H1 (cell line): ENCODE data around the gene TDRD6. TPM values are rescaled to one million over a fixed set of nuclear protein-coding genes. Genes with fewer than 3 reads are reported as not detected.

Experiments used
- CTCF ChIA-PET: fragments of 300-600 bp; sonication (Branson Sonifier 250); formaldehyde crosslinking; loops from one replicate; lab custom pipeline; 2021; ENCODE audit not compliant: partially characterized antibody; lab: Charles Lee
- POLR2A ChIA-PET: fragments of 300-600 bp; sonication (Branson Sonifier 250); formaldehyde crosslinking; loops from one replicate; lab custom pipeline; 2021; ENCODE audit warnings: inconsistent platforms; ENCODE audit not compliant: partially characterized antibody; lab: Charles Lee
- DNase-seq, 2 experiments: peaks; one replicate each; pipeline versions ENCODE4 v3.0.0 to v3.0.0-alpha.2; 2010 to 2022; ENCODE audit warnings: low spot score in 2 of 2, low read depth in 1 of 2, mixed read lengths in 1 of 2
- FAIRE-seq: peaks from 2 replicates; lab custom pipeline; 2011; peaks lifted over from hg19 to GRCh38; lab: Jason Lieb, UNC
- H2AFZ ChIP-seq: 2 replicates; pipeline ENCODE4 v1.8.1; 2012; ENCODE audit warnings: low read length, inconsistent platforms
- H2AK5ac ChIP-seq: 2 replicates; pipeline ENCODE4 v1.6.1; 2013; ENCODE audit warnings: low read depth, low read length
- H2BK120ac ChIP-seq: replicated peaks from 2 replicates; pipeline ENCODE3; 2013; ENCODE audit warnings: low read depth, low read length, inconsistent platforms
- H2BK12ac ChIP-seq: 2 replicates; pipeline ENCODE4 v1.6.1; 2013; ENCODE audit warnings: low read depth, low read length
- H2BK15ac ChIP-seq: 2 replicates; pipeline ENCODE4 v1.6.1; 2013; ENCODE audit warnings: low read length
- H2BK20ac ChIP-seq: 2 replicates; pipeline ENCODE4 v1.6.1; 2013; ENCODE audit warnings: low read length
- H2BK5ac ChIP-seq: 2 replicates; pipeline ENCODE4 v1.6.1; 2013; ENCODE audit warnings: low read depth, low read length
- H3K14ac ChIP-seq: 2 replicates; pipeline ENCODE4 v1.6.1; 2013; ENCODE audit warnings: inconsistent platforms; ENCODE audit not compliant: insufficient read length
- H3K18ac ChIP-seq: 2 replicates; pipeline ENCODE4 v1.6.1; 2013; ENCODE audit warnings: low read length; ENCODE audit errors: extremely low read depth
- H3K23ac ChIP-seq: 2 replicates; pipeline ENCODE4 v1.6.1; 2013; ENCODE audit warnings: inconsistent platforms; ENCODE audit not compliant: insufficient read length
- H3K23me2 ChIP-seq: 2 replicates; pipeline ENCODE4 v1.6.1; 2013; ENCODE audit warnings: low read depth, low read length
- H3K27ac ChIP-seq: 2 replicates; pipeline ENCODE4 v1.6.1; 2011; ENCODE audit warnings: low read depth, low read length, inconsistent platforms
- H3K27me3 ChIP-seq, 4 experiments: replicated peaks in 1 of 4; 1 replicate in 1 of 4; 2 replicates in 3 of 4; pipeline versions ENCODE4 v1.6.1 to v1.8.1; 2011 to 2013; ENCODE audit warnings: low read length in 3 of 4, mild to moderate bottlenecking in 3 of 4, inconsistent platforms in 2 of 4, mixed read lengths in 2 of 4, moderate library complexity in 1 of 4; ENCODE audit not compliant: control insufficient read depth in 3 of 4, insufficient read depth in 3 of 4; ENCODE audit errors: extremely low read depth in 1 of 4
- H3K36me3 ChIP-seq, 4 experiments: 2 replicates each; pipeline versions ENCODE4 v1.6.1 to v1.8.1; 2011 to 2013; ENCODE audit warnings: mild to moderate bottlenecking in 4 of 4, low read length in 3 of 4, moderate library complexity in 2 of 4, control low read depth in 1 of 4, inconsistent platforms in 1 of 4; ENCODE audit not compliant: insufficient read depth in 4 of 4, control insufficient read depth in 2 of 4
- H3K4ac ChIP-seq: replicated peaks from 2 replicates; pipeline ENCODE3; 2013; ENCODE audit warnings: low read length, low read depth, mixed read lengths, inconsistent platforms; ENCODE audit not compliant: insufficient read length
- H3K4me1 ChIP-seq, 4 experiments: replicated peaks in 1 of 4; 1 replicate in 1 of 4; 2 replicates in 3 of 4; pipeline versions ENCODE4 v1.6.1 to v1.8.1; 2011 to 2013; ENCODE audit warnings: low read length in 3 of 4, inconsistent platforms in 2 of 4, mixed read lengths in 1 of 4; ENCODE audit not compliant: insufficient read depth in 4 of 4, control insufficient read depth in 3 of 4
- H3K4me2 ChIP-seq, 2 experiments: 2 replicates each; pipeline versions ENCODE4 v1.6.1 to v1.8.1; 2011 to 2013; ENCODE audit warnings: low read depth in 2 of 2, low read length in 2 of 2, control low read depth in 1 of 2, inconsistent platforms in 1 of 2, mild to moderate bottlenecking in 1 of 2; ENCODE audit not compliant: insufficient read depth in 1 of 2
- H3K4me3 ChIP-seq, 4 experiments: fragments of 200-600, 300-600 bp in 1 of 4; sonication (generic), shearing (Covaris generic), sonication (Bioruptor Twin) in 1 of 4; 2 replicates each; pipeline versions ENCODE4 v1.5.1 to v1.8.1; 2011 to 2016; ENCODE audit warnings: low read length in 4 of 4, low read depth in 3 of 4, control low read depth in 2 of 4, inconsistent platforms in 2 of 4, mild to moderate bottlenecking in 2 of 4, mixed read lengths in 1 of 4, moderate library complexity in 1 of 4; ENCODE audit not compliant: insufficient read depth in 2 of 4; ENCODE audit errors: extremely low read depth in 1 of 4
- H3K56ac ChIP-seq: replicated peaks from 2 replicates; pipeline ENCODE3; 2013; ENCODE audit warnings: low read depth, mild to moderate bottlenecking, mixed read lengths, low read length, inconsistent platforms; ENCODE audit not compliant: insufficient read length
- H3K79me1 ChIP-seq: 2 replicates; pipeline ENCODE4 v1.6.1; 2013; ENCODE audit warnings: low read depth, low read length, control low read depth
- H3K79me2 ChIP-seq, 2 experiments: 2 replicates each; pipeline versions ENCODE4 v1.6.1 to v1.8.1; 2012 to 2013; ENCODE audit warnings: low read length in 2 of 2, mild to moderate bottlenecking in 2 of 2, inconsistent platforms in 1 of 2; ENCODE audit not compliant: insufficient read depth in 2 of 2, control insufficient read depth in 1 of 2
- H3K9ac ChIP-seq, 4 experiments: replicated peaks in 1 of 4; 1 replicate in 1 of 4; 2 replicates in 3 of 4; pipeline versions ENCODE4 v1.6.1 to v1.8.1; 2011 to 2013; ENCODE audit warnings: low read depth in 3 of 4, low read length in 3 of 4, control low read depth in 2 of 4, mild to moderate bottlenecking in 2 of 4, moderate library complexity in 2 of 4, inconsistent platforms in 1 of 4; ENCODE audit errors: extremely low read depth in 1 of 4
- H3K9me3 ChIP-seq, 2 experiments: 2 replicates each; pipeline versions ENCODE4 v1.6.1 to v1.8.1; 2012 to 2013; ENCODE audit warnings: mild to moderate bottlenecking in 2 of 2, moderate library complexity in 2 of 2, control low read depth in 1 of 2, inconsistent platforms in 1 of 2, low read depth in 1 of 2, low read length in 1 of 2, mixed read lengths in 1 of 2; ENCODE audit not compliant: insufficient read depth in 2 of 2
- H4K20me1 ChIP-seq, 2 experiments: replicated peaks in 1 of 2; 2 replicates each; pipeline versions ENCODE3 to v1.8.1; 2011 to 2013; ENCODE audit warnings: inconsistent platforms in 2 of 2, low read length in 2 of 2, mild to moderate bottlenecking in 1 of 2; ENCODE audit not compliant: insufficient read depth in 2 of 2, control insufficient read depth in 1 of 2
- H4K5ac ChIP-seq: 2 replicates; pipeline ENCODE4 v1.6.1; 2013; ENCODE audit warnings: low read length, low read depth, mixed read lengths, inconsistent platforms; ENCODE audit not compliant: insufficient read length
- H4K8ac ChIP-seq: 2 replicates; pipeline ENCODE4 v1.8.0; 2013; ENCODE audit warnings: mild to moderate bottlenecking, moderate library complexity, low read length, inconsistent platforms; ENCODE audit not compliant: insufficient read depth; ENCODE audit errors: extremely low read depth
- H4K91ac ChIP-seq: replicated peaks from 2 replicates; pipeline ENCODE3; 2013; ENCODE audit warnings: low read length, mixed read lengths, inconsistent platforms; ENCODE audit not compliant: insufficient read length
- CHD2 ChIP-seq: IDR thresholded peaks from 2 replicates; pipeline ENCODE4 v1.6.1; 2012; ENCODE audit warnings: low read length, improper control_type of control experiment
- EZH2 ChIP-seq: fragments of 200-600 bp; sonication (generic); IDR thresholded peaks from 2 replicates; pipeline ENCODE4 v1.7.1; 2012; ENCODE audit warnings: low read depth, mild to moderate bottlenecking, moderate library complexity, low read length, inconsistent platforms; ENCODE audit not compliant: severe bottlenecking
- FOSL1 ChIP-seq: IDR thresholded peaks from 2 replicates; pipeline ENCODE4 v1.6.1; 2011; ENCODE audit warnings: mild to moderate bottlenecking, low read depth, low read length, moderate library complexity; ENCODE audit not compliant: insufficient read depth
- GABPA ChIP-seq: IDR thresholded peaks from 2 replicates; pipeline ENCODE4 v1.6.1; 2011; ENCODE audit warnings: mild to moderate bottlenecking, low read length, moderate library complexity, borderline replicate concordance; ENCODE audit not compliant: insufficient read depth
- GTF2F1 ChIP-seq: IDR thresholded peaks from 2 replicates; pipeline ENCODE4 v1.6.1; 2012; ENCODE audit warnings: low read depth, low read length, improper control_type of control experiment, borderline replicate concordance
- JUND ChIP-seq: IDR thresholded peaks from 2 replicates; pipeline ENCODE4 v1.6.1; 2011; ENCODE audit warnings: mild to moderate bottlenecking, improper control_type of control experiment, low read length
- KDM5A ChIP-seq: fragments of 200-600 bp; IDR thresholded peaks from 2 replicates; pipeline ENCODE4 v1.7.1; 2012; ENCODE audit warnings: mild to moderate bottlenecking, low read length, inconsistent platforms, mixed read lengths
- NRF1 ChIP-seq: IDR thresholded peaks from 2 replicates; pipeline ENCODE4 v1.6.1; 2011; ENCODE audit warnings: mild to moderate bottlenecking, low read depth, low read length, improper control_type of control experiment
- RXRA ChIP-seq: IDR thresholded peaks from 2 replicates; pipeline ENCODE4 v1.6.1; 2011; ENCODE audit warnings: low read depth, mild to moderate bottlenecking, low read length, moderate library complexity; ENCODE audit not compliant: insufficient read depth
- SAP30 ChIP-seq: fragments of 300-600 bp; sonication (generic); IDR thresholded peaks from 2 replicates; pipeline ENCODE4 v1.7.1; 2012; ENCODE audit warnings: low read length, moderate library complexity, mild to moderate bottlenecking, inconsistent platforms; ENCODE audit not compliant: insufficient read depth, insufficient replicate concordance
- SIN3A ChIP-seq, 2 experiments: IDR thresholded peaks in 1 of 2; conservative IDR thresholded peaks in 1 of 2; 2 replicates each; pipeline ENCODE4 v1.6.1; 2011 to 2012; ENCODE audit warnings: low read length in 2 of 2, improper control_type of control experiment in 1 of 2, low read depth in 1 of 2, mild to moderate bottlenecking in 1 of 2
- SP4 ChIP-seq: IDR thresholded peaks from 2 replicates; pipeline ENCODE4 v1.6.1; 2012; ENCODE audit warnings: low read length, inconsistent platforms
- TAF7 ChIP-seq: optimal IDR thresholded peaks from 2 replicates; pipeline ENCODE3; 2011; ENCODE audit warnings: low read depth, mild to moderate bottlenecking, inconsistent platforms, low read length, moderate library complexity, borderline replicate concordance
- TEAD4 ChIP-seq: IDR thresholded peaks from 2 replicates; pipeline ENCODE4 v1.6.1; 2012; ENCODE audit warnings: low read depth, low read length, inconsistent platforms, mixed read lengths
- YY1 ChIP-seq: IDR thresholded peaks from 2 replicates; pipeline ENCODE4 v1.6.1; 2011; ENCODE audit warnings: low read depth, mild to moderate bottlenecking, low read length
- WGBS, 2 experiments: shearing (Covaris generic) in 1 of 2; methylation state at CpG; one replicate each; pipeline versions ENCODE4 v1.1.6 to v1.1.7; 2013 to 2015; ENCODE audit warnings: low lambda C conversion rate in 2 of 2, mixed read lengths in 2 of 2, inconsistent platforms in 1 of 2, low coverage in 1 of 2, missing lambda C conversion rate in 1 of 2; ENCODE audit not compliant: insufficient replicate concordance in 2 of 2, insufficient coverage in 1 of 2, insufficient read length in 1 of 2; ENCODE audit errors: extremely low coverage in 1 of 2, missing lambda C conversion rate in 1 of 2; 5-methylcytosine and 5-hydroxymethylcytosine counted together
- polyA plus RNA-seq, 7 experiments: library from polyadenylated mRNA; depleted of rRNA in 3 of 7; stranded (reverse) in 5 of 7; unstranded in 2 of 7; fragments of >200 nt in 5 of 7; fragments of 200-250 nt in 2 of 7; gene quantifications; 1 replicate in 5 of 7; 2 replicates in 1 of 7; 4 replicates in 1 of 7; pipeline versions ENCODE4 v1.2.1 to v1.2.3, GENCODE V29; 2011 to 2013; ENCODE audit warnings: missing spikeins in 2 of 7, mixed read lengths in 2 of 7
- total RNA-seq: library from RNA; stranded (reverse); fragmentation: NEBNext Ultra II Directional; extraction: Animal tissue kit (Norgen Biotek cat#: 25700); gene quantifications from 2 replicates; pipeline ENCODE4 v1.2.1, GENCODE V29; 2021

TDRD6 gene
- total and polyA plus RNA-seq, 2 of the 8 experiments (the other 6 are each of a cell fraction or from before 2014, with no cell fraction given), result 0.06 to 0.19 TPM

GRCh38 chr6:46751658-46752057 is 64.0 kb downstream of the TDRD6 start:
- H4K8ac ChIP-seq, result no peak overlapping the region
- no peak overlapping the region for H4K91ac ChIP-seq
- no peak overlapping the region for H2BK15ac ChIP-seq
- no peaks in the 10 kb centered on the region for H3K79me1 ChIP-seq
- no peaks in the 10 kb centered on the region for H4K20me1 ChIP-seq
- WGBS, 2 experiments, result 93% methylated on average over 3 of the region's 3 CpGs; no CpG with 5 or more reads in 1 of the 2 experiments
- no peak overlapping the region for H3K4me2 ChIP-seq
- H3K14ac ChIP-seq, result no peak overlapping the region
- ChIA-PET POLR2A (no interaction called here), CTCF (interaction anchor here (1.6 kb wide), 1 partner anchor 18 kb away, joined by 6 read pairs; no protein-coding TSS in a partner anchor)
- no peak overlapping the region for H3K27ac ChIP-seq
- no peak overlapping the region for H4K5ac ChIP-seq
- H3K4ac ChIP-seq, result no peak overlapping the region
- H2BK5ac ChIP-seq, result no peak overlapping the region
- no peak overlapping the region for H2BK120ac ChIP-seq
- H3K4me1 ChIP-seq, result peaks cover 2 to 10% (median 4%) of the 10 kb centered on the region in 4 experiments; a peak in 6 of 7 replicates
- H3K18ac ChIP-seq, result no peak overlapping the region
- no peaks in the 10 kb centered on the region for H3K23me2 ChIP-seq
- H2BK20ac ChIP-seq, result no peak overlapping the region
- no peak overlapping the region for H3K4me3 ChIP-seq
- no peak overlapping the region for H2BK12ac ChIP-seq
- no peak overlapping the region; the same call in 1 of the 2 replicates for H2AFZ ChIP-seq
- H3K27me3 ChIP-seq, result no peaks in the 10 kb centered on the region
- FAIRE-seq (no peak), DNase-seq (no peak)
- H3K23ac ChIP-seq, result no peak overlapping the region
- H3K9ac ChIP-seq, result no peak overlapping the region
- H2AK5ac ChIP-seq, result no peak overlapping the region
- no peaks in the 10 kb centered on the region for H3K36me3 ChIP-seq
- H3K56ac ChIP-seq, result no peak overlapping the region
- no peaks in the 10 kb centered on the region for H3K79me2 ChIP-seq
- H3K9me3 ChIP-seq, result no peaks in the 10 kb centered on the region
- no peak for TF ChIP-seq TEAD4
- TF ChIP-seq TAF7, result no peak
- TF ChIP-seq GABPA, result no peak
- no peak for TF ChIP-seq FOSL1
- TF ChIP-seq RXRA, result no peak
- no peak for TF ChIP-seq SAP30
- TF ChIP-seq NRF1, result no peak
- TF ChIP-seq KDM5A, result no peak
- TF ChIP-seq YY1, result no peak
- no peak for TF ChIP-seq GTF2F1
- no peak for TF ChIP-seq CHD2
- no peak for TF ChIP-seq SIN3A (conservative IDR thresholded peaks at IDR 0.05 in 1 of 2, IDR thresholded peaks at IDR 0.05 in 1 of 2; ENCODE audit: low read depth in 1 of 2, low read length in 2 of 2)
- TF ChIP-seq JUND, result no peak
- no peak for TF ChIP-seq SP4
- no peak for TF ChIP-seq EZH2
